A172 (cell line): Measurements from ENCODE around the gene LDLRAD4. TPM values are rescaled to one million over a fixed set of nuclear protein-coding genes. Genes with fewer than 3 reads are reported as not detected.
A peak's percentile ranks its signal among the peaks of the same experiment; 100 is the strongest.

Experiments used
- DNase-seq: peaks from one replicate; pipeline ENCODE4 v3.0.0-alpha.2; 2015; ENCODE audit warnings: low spot score
- total RNA-seq: library from RNA; depleted of rRNA; stranded (reverse); fragments of >200 nt; shearing (Covaris generic); gene quantifications from 2 replicates; pipeline ENCODE4 v1.2.3, GENCODE V29; 2014

Gene LDLRAD4
- total RNA-seq, 1 experiment from 2014 or later: 5.7 TPM

- DNase-seq: peak; percentile 76
These were observed 151.4 kb downstream of the LDLRAD4 start for GRCh38 chr18:13369756-13370510.

- DNase-seq: no peak
These were observed 152.6 kb downstream of the LDLRAD4 start for GRCh38 chr18:13370995-13371625.

- no peak for DNase-seq
These were observed 153.3 kb downstream of the LDLRAD4 start for GRCh38 chr18:13371689-13372418.

GRCh38 chr18:13372531-13372951 is 154.0 kb downstream of the LDLRAD4 start:
- no peak for DNase-seq

- no peak for DNase-seq
These were observed 155.5 kb downstream of the LDLRAD4 start for GRCh38 chr18:13374096-13374467.

GRCh38 chr18:13374468-13375301 is 156.1 kb downstream of the LDLRAD4 start:
- no peak for DNase-seq

GRCh38 chr18:13375302-13376255 is 157.0 kb downstream of the LDLRAD4 start:
- DNase-seq: peak; percentile 96

GRCh38 chr18:13376298-13376840 is 157.8 kb downstream of the LDLRAD4 start:
- no peak for DNase-seq

- no peak for DNase-seq
These were observed 158.3 kb downstream of the LDLRAD4 start for GRCh38 chr18:13376841-13377351.

- peak; percentile 87 for DNase-seq
These were observed 158.9 kb downstream of the LDLRAD4 start for GRCh38 chr18:13377496-13377895.

- DNase-seq: no peak
These were observed 159.6 kb downstream of the LDLRAD4 start for GRCh38 chr18:13378150-13378549.

GRCh38 chr18:13379062-13379865 is 160.7 kb downstream of the LDLRAD4 start:
- DNase-seq: no peak

GRCh38 chr18:13379930-13380690 is 161.6 kb downstream of the LDLRAD4 start:
- no peak for DNase-seq

- DNase-seq: no peak
These were observed 162.1 kb downstream of the LDLRAD4 start for GRCh38 chr18:13380691-13381070.

GRCh38 chr18:13381331-13381730 is 162.8 kb downstream of the LDLRAD4 start:
- DNase-seq: no peak

GRCh38 chr18:13381944-13382365 is 163.4 kb downstream of the LDLRAD4 start:
- DNase-seq: no peak

- no peak for DNase-seq
These were observed 163.9 kb downstream of the LDLRAD4 start for GRCh38 chr18:13382366-13382953.
